ENCODE measurements around the gene LARGE1. TPM values are rescaled to one million over a fixed set of nuclear protein-coding genes. Genes with fewer than 3 reads are reported as not detected.

LARGE1 gene
- total RNA-seq, 1 donor from 2014 or later: 195 TPM

GRCh38 chr22:33902073-33902472 is 18.2 kb downstream of the LARGE1 start:
- H3K27me3 Mint-ChIP-seq: no peaks in the 10 kb centered on the region
- DNase-seq (ENCODE audit: low spot score, unreplicated experiment): no peak
- no peak overlapping the region for H3K27ac Mint-ChIP-seq
- no peak overlapping the region for H3K4me3 Mint-ChIP-seq (ENCODE audit: low read depth)
- peaks cover 42% of the 10 kb centered on the region for H3K4me1 Mint-ChIP-seq (ENCODE audit: low read depth)
- TF ChIP-seq CTCF (IDR thresholded peaks at IDR 0.05; ENCODE audit: unreplicated experiment): no peak
- peaks cover 14% of the 10 kb centered on the region for H3K36me3 Mint-ChIP-seq (ENCODE audit: insufficient read depth)
- no peaks in the 10 kb centered on the region for H3K9me3 Mint-ChIP-seq (ENCODE audit: low read depth)

GRCh38 chr22:33898121-33898520 is 22.2 kb downstream of the LARGE1 start:
- H3K4me3 Mint-ChIP-seq (ENCODE audit: low read depth): no peak overlapping the region
- peaks cover 67% of the 10 kb centered on the region for H3K4me1 Mint-ChIP-seq (ENCODE audit: low read depth)
- peaks cover 12% of the 10 kb centered on the region for H3K36me3 Mint-ChIP-seq (ENCODE audit: insufficient read depth)
- H3K9me3 Mint-ChIP-seq (ENCODE audit: low read depth): peaks cover 3% of the 10 kb centered on the region
- no peak overlapping the region for H3K27ac Mint-ChIP-seq
- no peak for DNase-seq (ENCODE audit: low spot score, unreplicated experiment)
- no peak for TF ChIP-seq CTCF (IDR thresholded peaks at IDR 0.05; ENCODE audit: unreplicated experiment)
- no peaks in the 10 kb centered on the region for H3K27me3 Mint-ChIP-seq

- Mint-ChIP-seq H3K4me1 (ENCODE audit: low read depth) (peaks cover 68% of the 10 kb centered on the region), H3K9me3 (ENCODE audit: low read depth) (peaks cover 3% of the 10 kb centered on the region), H3K36me3 (ENCODE audit: insufficient read depth) (peaks cover 11% of the 10 kb centered on the region), H3K27me3 (no peaks in the 10 kb centered on the region), H3K4me3 (ENCODE audit: low read depth) (peak overlapping the region; percentile 12), H3K27ac (peak overlapping the region; percentile 56)
- no peak for DNase-seq (ENCODE audit: low spot score, unreplicated experiment)
- no peak for TF ChIP-seq CTCF (IDR thresholded peaks at IDR 0.05; ENCODE audit: unreplicated experiment)
Measured at GRCh38 chr22:33897448-33897835, 22.8 kb downstream of the LARGE1 start.

GRCh38 chr22:33896575-33897447 is 23.5 kb downstream of the LARGE1 start:
- no peak for DNase-seq (ENCODE audit: low spot score, unreplicated experiment)
- Mint-ChIP-seq H3K4me1 (ENCODE audit: low read depth) (peaks cover 68% of the 10 kb centered on the region), H3K9me3 (ENCODE audit: low read depth) (peaks cover 3% of the 10 kb centered on the region), H3K36me3 (ENCODE audit: insufficient read depth) (peaks cover 13% of the 10 kb centered on the region), H3K27ac (peak overlapping the region; percentile 65), H3K27me3 (no peaks in the 10 kb centered on the region), H3K4me3 (ENCODE audit: low read depth) (no peak overlapping the region)
- TF ChIP-seq CTCF (IDR thresholded peaks at IDR 0.05; ENCODE audit: unreplicated experiment): no peak

- Mint-ChIP-seq H3K36me3 (ENCODE audit: insufficient read depth) (peaks cover 13% of the 10 kb centered on the region), H3K27ac (peak overlapping the region; percentile 80), H3K27me3 (no peaks in the 10 kb centered on the region), H3K4me1 (ENCODE audit: low read depth) (peaks cover 70% of the 10 kb centered on the region), H3K4me3 (ENCODE audit: low read depth) (no peak overlapping the region), H3K9me3 (ENCODE audit: low read depth) (peaks cover 3% of the 10 kb centered on the region)
- no peak for TF ChIP-seq CTCF (IDR thresholded peaks at IDR 0.05; ENCODE audit: unreplicated experiment)
- DNase-seq (ENCODE audit: low spot score, unreplicated experiment): no peak
Measured at GRCh38 chr22:33896154-33896553, 24.1 kb downstream of the LARGE1 start.
